HepG2 (cell line): ENCODE measurements around the gene MRPL58. TPM values are rescaled to one million over a fixed set of nuclear protein-coding genes. Genes with fewer than 3 reads are reported as not detected.

Source experiments
- DNMT1 ChIP-seq: sonication (generic); formaldehyde crosslinking; IDR thresholded peaks from 2 replicates; pipeline ENCODE4 v1.5.1; 2020; ENCODE audit warnings: mild to moderate bottlenecking, missing genetic modification reagents
- MIER3 ChIP-seq: IDR thresholded peaks from 2 replicates; pipeline ENCODE4 v1.6.1; 2016; ENCODE audit warnings: missing compliant biosample characterization, borderline replicate concordance
- MTA3 ChIP-seq: sonication (generic); formaldehyde crosslinking; IDR thresholded peaks from 2 replicates; pipeline ENCODE4 v1.4.0; 2020; ENCODE audit warnings: missing genetic modification reagents
- NCOA5 ChIP-seq: sonication (generic); formaldehyde crosslinking; IDR thresholded peaks from 2 replicates; pipeline ENCODE4 v1.4.0; 2020; ENCODE audit warnings: missing genetic modification reagents
- PRMT3 ChIP-seq: sonication (generic); formaldehyde crosslinking; IDR thresholded peaks from 2 replicates; pipeline ENCODE4 v1.8.1; 2022; ENCODE audit warnings: low read depth, mild to moderate bottlenecking, moderate library complexity, missing genetic modification reagents, borderline replicate concordance
- SOX13 ChIP-seq, 3 experiments: fragments of 450-650 bp in 1 of 3; sonication (generic) in 1 of 3; formaldehyde crosslinking in 1 of 3; IDR thresholded peaks in 2 of 3; conservative IDR thresholded peaks in 1 of 3; 2 replicates each; pipeline versions ENCODE4 v1.5.0 to v1.6.1; 2016 to 2020; ENCODE audit warnings: antibody characterized with exemption in 1 of 3, mild to moderate bottlenecking in 1 of 3, missing compliant biosample characterization in 1 of 3, missing genetic modification reagents in 1 of 3, moderate library complexity in 1 of 3
- SP4 ChIP-seq: sonication (generic); formaldehyde crosslinking; IDR thresholded peaks from 2 replicates; pipeline ENCODE4 v1.8.1; 2023; ENCODE audit warnings: mild to moderate bottlenecking, missing genetic modification reagents
- STAT6 ChIP-seq: sonication (generic); formaldehyde crosslinking; IDR thresholded peaks from 2 replicates; pipeline ENCODE4 v1.4.0; 2020; ENCODE audit warnings: missing genetic modification reagents, mild to moderate bottlenecking, borderline replicate concordance
- TP53 ChIP-seq: sonication (generic); formaldehyde crosslinking; conservative IDR thresholded peaks from 2 replicates; pipeline ENCODE4 v1.4.0; 2020; ENCODE audit warnings: missing genetic modification reagents
- ZBTB3 ChIP-seq: sonication (generic); formaldehyde crosslinking; IDR thresholded peaks from 2 replicates; pipeline ENCODE4 v1.4.0; 2020; ENCODE audit warnings: low read depth, mild to moderate bottlenecking, moderate library complexity, missing genetic modification reagents, borderline replicate concordance
- ZFP36L1 ChIP-seq: sonication (generic); formaldehyde crosslinking; IDR thresholded peaks from 2 replicates; pipeline ENCODE4 v1.8.0; 2022; ENCODE audit warnings: mild to moderate bottlenecking, missing genetic modification reagents, moderate library complexity
- ZNF263 ChIP-seq: sonication (generic); formaldehyde crosslinking; IDR thresholded peaks from 2 replicates; pipeline ENCODE4 v1.4.0; 2020; ENCODE audit warnings: missing genetic modification reagents
- ZNF276 ChIP-seq: sonication (generic); formaldehyde crosslinking; IDR thresholded peaks from 2 replicates; pipeline ENCODE4 v1.4.0; 2020; ENCODE audit warnings: mild to moderate bottlenecking, low read depth, missing genetic modification reagents
- ZNF3 ChIP-seq: IDR thresholded peaks from 2 replicates; pipeline ENCODE4 v1.7.0; 2017; ENCODE audit warnings: inconsistent platforms
- ZNF530 ChIP-seq: sonication (generic); formaldehyde crosslinking; IDR thresholded peaks from 2 replicates; pipeline ENCODE4 v1.5.0; 2020; ENCODE audit warnings: low read depth, mild to moderate bottlenecking, missing genetic modification reagents
- ZNF850 ChIP-seq: sonication (generic); formaldehyde crosslinking; conservative IDR thresholded peaks from 2 replicates; pipeline ENCODE4 v1.9.0; 2021; ENCODE audit warnings: mild to moderate bottlenecking, missing genetic modification reagents
- ZUFSP ChIP-seq: sonication (generic); formaldehyde crosslinking; IDR thresholded peaks from 2 replicates; pipeline ENCODE4 v1.9.0; 2021; ENCODE audit warnings: missing genetic modification reagents, mild to moderate bottlenecking, borderline replicate concordance
- polyA plus RNA-seq, 8 experiments: library from polyadenylated mRNA; depleted of rRNA in 3 of 8; stranded (reverse) in 7 of 8; unstranded in 1 of 8; fragments of >200 nt; fragmentation: Illumina TruSeq in 4 of 8; extraction: Trizol in 4 of 8; gene quantifications; 2 replicates each; pipeline versions ENCODE4 v1.2.1 to v1.2.3, GENCODE V29; 2011 to 2016; ENCODE audit warnings: low read depth in 4 of 8, missing spikeins in 1 of 8, mixed read lengths in 1 of 8; ENCODE audit not compliant: insufficient read depth in 1 of 8
- total RNA-seq, 5 experiments: library from RNA; depleted of rRNA; stranded (reverse); fragments of >200 nt; fragmentation: Illumina TruSeq; extraction: Trizol; gene quantifications; 2 replicates each; pipeline ENCODE4 v1.2.3, GENCODE V29; 2016; ENCODE audit warnings: low read depth in 1 of 5
- TF ChIP-seq, protein P1 (sequence below): sonication (generic); formaldehyde crosslinking; IDR thresholded peaks from 2 replicates; pipeline ENCODE4 v1.4.0; 2020; ENCODE audit warnings: low read depth, missing genetic modification reagents

Gene MRPL58
- total and polyA plus RNA-seq, 2 of the 13 experiments (the other 11 are each of a cell fraction or from before 2014, with no cell fraction given), result 44.9 to 68.9 TPM

- TF ChIP-seq MIER3 (CRISPR knock-in tag) (peak; percentile 94), SOX13 (IDR thresholded peaks at IDR 0.05) (no peak; the same call in 1 of the 2 replicates), SOX13 (CRISPR knock-in tag; conservative IDR thresholded peaks at IDR 0.05 in 1 of 2, IDR thresholded peaks at IDR 0.05 in 1 of 2) (peak in 1 of 2 experiments; percentile 62; a peak in 1 of 4 replicates), ZNF850 (no peak), ZNF276 (CRISPR knock-in tag) (peak; percentile 71), ZFP36L1 (CRISPR knock-in tag) (0 out of 2 replicates have a peak, but pooled peaks have one; percentile 3), ZNF263 (peak; percentile 65; the same call in 1 of the 2 replicates), MTA3 (CRISPR knock-in tag) (no peak), STAT6 (no peak), SP4 (CRISPR knock-in tag) (no peak), DNMT1 (peak; percentile 87; the same call in 1 of the 2 replicates), ZNF3 (CRISPR knock-in tag) (no peak; the same call in 1 of the 2 replicates), NCOA5 (CRISPR knock-in tag) (no peak), ZUFSP (CRISPR knock-in tag) (no peak), ZNF530 (CRISPR knock-in tag) (no peak; the same call in 1 of the 2 replicates), PRMT3 (CRISPR knock-in tag) (no peak; the same call in 1 of the 2 replicates), ZBTB3 (no peak), TP53 (no peak)
- TF ChIP-seq, protein P1, sequence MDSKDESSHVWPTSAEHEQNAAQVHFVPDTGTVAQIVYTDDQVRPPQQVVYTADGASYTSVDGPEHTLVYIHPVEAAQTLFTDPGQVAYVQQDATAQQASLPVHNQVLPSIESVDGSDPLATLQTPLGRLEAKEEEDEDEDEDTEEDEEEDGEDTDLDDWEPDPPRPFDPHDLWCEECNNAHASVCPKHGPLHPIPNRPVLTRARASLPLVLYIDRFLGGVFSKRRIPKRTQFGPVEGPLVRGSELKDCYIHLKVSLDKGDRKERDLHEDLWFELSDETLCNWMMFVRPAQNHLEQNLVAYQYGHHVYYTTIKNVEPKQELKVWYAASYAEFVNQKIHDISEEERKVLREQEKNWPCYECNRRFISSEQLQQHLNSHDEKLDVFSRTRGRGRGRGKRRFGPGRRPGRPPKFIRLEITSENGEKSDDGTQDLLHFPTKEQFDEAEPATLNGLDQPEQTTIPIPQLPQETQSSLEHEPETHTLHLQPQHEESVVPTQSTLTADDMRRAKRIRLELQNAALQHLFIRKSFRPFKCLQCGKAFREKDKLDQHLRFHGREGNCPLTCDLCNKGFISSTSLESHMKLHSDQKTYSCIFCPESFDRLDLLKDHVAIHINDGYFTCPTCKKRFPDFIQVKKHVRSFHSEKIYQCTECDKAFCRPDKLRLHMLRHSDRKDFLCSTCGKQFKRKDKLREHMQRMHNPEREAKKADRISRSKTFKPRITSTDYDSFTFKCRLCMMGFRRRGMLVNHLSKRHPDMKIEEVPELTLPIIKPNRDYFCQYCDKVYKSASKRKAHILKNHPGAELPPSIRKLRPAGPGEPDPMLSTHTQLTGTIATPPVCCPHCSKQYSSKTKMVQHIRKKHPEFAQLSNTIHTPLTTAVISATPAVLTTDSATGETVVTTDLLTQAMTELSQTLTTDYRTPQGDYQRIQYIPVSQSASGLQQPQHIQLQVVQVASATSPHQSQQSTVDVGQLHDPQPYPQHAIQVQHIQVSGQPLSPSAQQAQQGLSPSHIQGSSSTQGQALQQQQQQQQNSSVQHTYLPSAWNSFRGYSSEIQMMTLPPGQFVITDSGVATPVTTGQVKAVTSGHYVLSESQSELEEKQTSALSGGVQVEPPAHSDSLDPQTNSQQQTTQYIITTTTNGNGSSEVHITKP (CRISPR knock-in tag), result no peak; the same call in 1 of the 2 replicates
Observed at GRCh38 chr17:75034236-75034908, 21.9 kb downstream of the MRPL58 start (continued).
